SJSA1 (cell line): ENCODE results near the gene SPON2. TPM values are rescaled to one million over a fixed set of nuclear protein-coding genes. Genes with fewer than 3 reads are reported as not detected.

ENCODE experiments used
- DNase-seq, 2 experiments: peaks; one replicate each; pipeline ENCODE4 v3.0.0-alpha.2; 2015 to 2020; ENCODE audit warnings: low spot score in 2 of 2, low read depth in 1 of 2
- H3K27ac ChIP-seq: fragments of 250-450 bp; sonication (Bioruptor Pico); 2 replicates; pipeline ENCODE4 v1.5.1; 2020; ENCODE audit warnings: mild to moderate bottlenecking, moderate library complexity
- H3K27me3 ChIP-seq: fragments of 250-450 bp; sonication (Bioruptor Pico); replicated peaks from 2 replicates; pipeline ENCODE4 v1.5.1; 2020; ENCODE audit warnings: mild to moderate bottlenecking, moderate library complexity
- H3K36me3 ChIP-seq: fragments of 250-450 bp; sonication (Bioruptor Pico); 2 replicates; pipeline ENCODE4 v1.5.1; 2020; ENCODE audit warnings: mild to moderate bottlenecking
- H3K4me1 ChIP-seq: fragments of 250-450 bp; sonication (Bioruptor Pico); replicated peaks from 2 replicates; pipeline ENCODE4 v1.6.1; 2021; ENCODE audit warnings: mild to moderate bottlenecking
- H3K4me3 ChIP-seq: fragments of 250-450 bp; sonication (Bioruptor Pico); 2 replicates; pipeline ENCODE4 v1.5.1; 2020; ENCODE audit warnings: mild to moderate bottlenecking
- H3K9me3 ChIP-seq: fragments of 250-450 bp; sonication (Bioruptor Pico); replicated peaks from 2 replicates; pipeline ENCODE4 v1.5.1; 2020; ENCODE audit warnings: mild to moderate bottlenecking
- total RNA-seq: library from RNA; depleted of rRNA; stranded (reverse); fragments of >200 nt; shearing (Covaris generic); gene quantifications from 2 replicates; pipeline ENCODE4 v1.2.3, GENCODE V29; 2014

Gene SPON2
- total RNA-seq, 1 experiment from 2014 or later, result 0.16 TPM

DNA sequence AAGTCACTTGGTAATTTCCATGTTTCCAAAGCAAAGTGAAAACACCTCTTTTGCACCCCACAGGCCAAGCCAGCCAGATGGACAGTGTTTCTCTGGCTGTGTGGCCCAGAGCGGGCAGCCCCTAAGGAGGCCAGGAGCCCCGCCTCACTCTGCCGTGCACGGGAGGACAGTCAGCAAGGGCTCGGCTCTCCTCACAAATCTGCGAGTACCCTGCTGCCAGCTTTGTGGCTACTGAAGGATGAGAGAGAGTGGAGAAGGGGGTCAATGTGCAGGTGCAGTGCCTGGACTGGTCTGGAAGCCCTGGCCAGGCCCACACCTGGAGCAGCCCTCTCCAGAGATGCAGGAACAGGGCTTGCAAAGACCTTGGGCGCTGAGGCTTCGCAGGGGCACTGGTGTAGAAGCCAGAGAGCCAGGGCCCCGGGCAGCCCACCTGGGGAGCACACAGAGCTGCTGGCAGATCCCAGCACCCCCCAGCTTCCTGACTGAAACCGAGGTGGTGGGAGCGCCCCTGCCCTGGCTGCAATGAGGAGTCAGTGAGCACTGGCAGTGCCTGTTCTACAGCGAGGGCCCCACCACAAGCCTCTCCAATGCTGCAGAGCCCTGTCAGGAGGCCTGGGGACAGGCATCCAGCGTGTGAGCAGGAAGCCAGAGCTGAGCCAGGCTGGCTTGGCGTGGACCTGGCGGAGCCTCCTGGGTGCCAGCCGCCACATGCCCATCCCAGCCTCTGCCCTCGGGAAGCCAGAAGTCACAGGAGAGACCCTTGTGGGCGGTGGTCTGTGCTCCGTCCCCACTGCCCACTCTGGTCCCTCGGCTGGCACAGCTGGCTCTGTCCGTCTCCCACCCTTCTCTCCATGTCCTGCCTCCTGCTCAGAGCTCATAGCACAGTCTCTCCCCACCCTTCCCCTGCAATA, 3.9 kb downstream of the SPON2 start:
- Histone ChIP-seq H3K27me3 (peaks cover 10% of the 10 kb centered on the region; the same call in 1 of the 2 replicates), H3K4me1 (peaks cover 5% of the 10 kb centered on the region), H3K36me3 (no peaks in the 10 kb centered on the region), H3K9me3 (no peaks in the 10 kb centered on the region), H3K27ac (no peak overlapping the region), H3K4me3 (no peak overlapping the region)
- DNase-seq, result no peak

DNA sequence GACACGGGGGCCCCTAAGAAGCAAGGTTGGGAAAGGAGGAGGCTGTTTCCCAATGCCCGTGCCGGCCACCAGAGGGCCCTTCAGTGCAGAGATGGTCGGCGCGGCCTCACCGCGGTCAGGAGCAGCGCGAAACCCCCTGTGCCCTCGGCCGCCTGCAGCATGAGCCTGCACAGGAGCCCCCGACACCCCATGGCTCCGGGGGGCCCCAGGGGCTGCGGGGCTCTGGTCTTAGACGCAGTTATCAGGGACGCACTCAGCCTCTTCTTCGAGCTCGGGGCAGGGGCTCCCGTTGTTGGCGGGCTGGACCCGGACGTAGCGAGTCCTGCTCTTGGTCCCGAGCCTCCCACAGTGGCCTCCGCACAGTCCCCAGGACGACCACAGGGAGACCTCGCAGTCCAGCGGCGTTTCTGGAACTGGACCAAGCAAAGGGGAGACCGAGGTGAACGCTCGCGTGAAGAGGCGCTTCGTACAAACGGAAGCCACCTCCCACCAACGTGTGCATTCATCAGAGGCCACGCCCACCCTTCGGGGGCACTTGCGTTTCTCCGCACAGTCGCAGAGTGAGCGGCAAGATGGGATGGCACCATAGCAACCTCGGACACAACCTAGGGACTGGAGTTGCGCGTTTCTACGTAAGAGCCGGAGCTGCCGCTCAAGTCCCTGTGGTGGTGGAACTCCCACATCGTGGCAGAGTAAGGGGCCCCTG, 5.0 kb downstream of the SPON2 start:
- no peak overlapping the region for H3K27ac ChIP-seq
- H3K36me3 ChIP-seq, result no peaks in the 10 kb centered on the region
- DNase-seq, result peak in 1 of 2 experiments; percentile 42
- peaks cover 5% of the 10 kb centered on the region for H3K4me1 ChIP-seq
- peak overlapping the region; percentile 17 for H3K4me3 ChIP-seq
- H3K9me3 ChIP-seq, result no peaks in the 10 kb centered on the region
- peaks cover 10% of the 10 kb centered on the region; the same call in 1 of the 2 replicates for H3K27me3 ChIP-seq

DNA sequence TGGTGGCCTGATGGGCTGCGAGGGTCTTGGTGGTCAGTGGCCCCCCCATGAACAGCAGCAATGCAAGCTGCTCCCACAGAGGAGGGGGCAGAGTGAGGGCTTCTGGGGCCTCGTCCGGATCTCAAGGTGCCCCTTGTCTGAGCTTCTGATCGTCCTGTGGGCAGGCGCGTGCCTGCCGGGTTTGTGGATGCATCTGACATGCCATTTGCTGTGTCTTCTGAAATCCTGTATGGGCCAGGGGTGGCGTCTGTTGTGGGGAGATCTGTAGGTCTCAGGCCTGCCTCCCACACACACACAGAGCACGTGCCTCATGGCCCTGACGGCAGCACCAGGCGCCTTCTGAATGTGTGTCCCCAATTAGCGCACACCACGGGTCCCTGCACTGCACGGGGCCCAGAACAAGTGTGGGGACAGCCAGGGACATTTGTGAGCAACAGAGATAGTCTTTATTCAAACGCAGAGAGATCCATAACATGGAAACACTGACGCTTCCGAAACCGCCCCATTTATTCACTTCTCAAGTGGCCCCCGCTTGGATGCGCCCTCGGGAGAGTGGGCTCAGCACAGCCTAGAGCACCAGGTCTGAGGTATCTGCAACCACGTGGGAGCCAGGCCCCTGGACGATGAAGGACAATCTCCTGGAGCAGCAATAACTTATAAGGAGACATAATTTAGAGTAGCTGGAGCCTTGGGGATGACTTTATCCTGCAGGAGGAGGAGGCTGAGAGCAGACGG, 5.7 kb downstream of the SPON2 start:
- Histone ChIP-seq H3K9me3 (no peaks in the 10 kb centered on the region), H3K4me3 (no peak overlapping the region), H3K36me3 (no peaks in the 10 kb centered on the region), H3K27me3 (peaks cover 6% of the 10 kb centered on the region; the same call in 1 of the 2 replicates), H3K27ac (no peak overlapping the region), H3K4me1 (peaks cover 5% of the 10 kb centered on the region)
- no peak for DNase-seq

DNA sequence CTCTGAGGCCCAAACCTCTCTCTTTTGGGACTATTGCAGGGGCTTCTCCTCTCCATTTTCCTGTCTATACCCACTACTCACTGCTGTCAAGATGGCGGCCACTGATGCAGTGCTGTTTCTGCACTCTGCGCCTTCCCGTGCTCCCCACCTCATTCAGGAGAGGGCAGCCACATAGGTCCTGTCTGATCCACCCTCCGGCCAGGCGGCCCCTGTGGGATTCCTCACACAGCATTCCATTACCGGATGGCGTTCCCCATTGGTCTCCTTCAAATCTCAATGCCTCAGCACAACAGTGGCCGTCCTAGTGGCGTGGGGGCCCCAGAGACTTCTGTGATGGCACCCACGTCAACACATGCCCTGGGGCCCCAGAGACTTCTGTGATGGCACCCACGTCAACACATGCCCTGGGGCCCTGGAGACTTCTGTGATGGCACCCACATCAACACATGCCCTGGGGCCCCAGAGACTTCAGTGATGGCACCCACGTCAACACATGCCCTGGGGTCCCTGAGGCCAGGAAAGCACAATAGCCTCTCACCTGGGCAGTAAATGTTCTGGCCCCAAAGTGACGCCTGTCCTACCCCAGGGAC, 7.3 kb downstream of the SPON2 start:
- Histone ChIP-seq H3K27me3 (no peaks in the 10 kb centered on the region; the same call in 1 of the 2 replicates), H3K36me3 (no peaks in the 10 kb centered on the region), H3K4me3 (no peak overlapping the region), H3K4me1 (peaks cover 5% of the 10 kb centered on the region), H3K9me3 (no peaks in the 10 kb centered on the region), H3K27ac (no peak overlapping the region)
- no peak for DNase-seq

DNA sequence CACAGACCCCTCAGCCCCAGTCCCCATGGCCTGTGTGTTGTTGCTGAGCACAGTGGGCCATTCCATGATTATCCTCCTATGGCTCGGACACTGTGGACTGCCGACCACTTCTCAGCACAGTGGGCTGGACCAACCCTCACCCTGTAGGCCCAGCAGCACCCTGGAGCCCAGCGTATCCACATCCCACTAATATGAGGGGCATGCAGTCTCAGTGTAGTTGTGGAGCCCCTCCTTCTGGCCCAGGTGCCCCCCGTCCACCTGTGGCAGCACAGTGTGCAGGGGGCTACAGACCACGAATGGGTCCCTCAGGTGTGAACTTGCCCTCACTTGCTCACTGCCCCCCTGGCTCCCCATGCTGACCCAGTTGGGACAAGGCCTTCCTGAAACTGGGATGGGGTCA, 7.9 kb downstream of the SPON2 start:
- no peak overlapping the region for H3K4me3 ChIP-seq
- H3K36me3 ChIP-seq, result no peaks in the 10 kb centered on the region
- peaks cover 5% of the 10 kb centered on the region for H3K4me1 ChIP-seq
- H3K27ac ChIP-seq, result no peak overlapping the region
- no peaks in the 10 kb centered on the region; the same call in 1 of the 2 replicates for H3K27me3 ChIP-seq
- no peak for DNase-seq
- H3K9me3 ChIP-seq, result no peaks in the 10 kb centered on the region

DNA sequence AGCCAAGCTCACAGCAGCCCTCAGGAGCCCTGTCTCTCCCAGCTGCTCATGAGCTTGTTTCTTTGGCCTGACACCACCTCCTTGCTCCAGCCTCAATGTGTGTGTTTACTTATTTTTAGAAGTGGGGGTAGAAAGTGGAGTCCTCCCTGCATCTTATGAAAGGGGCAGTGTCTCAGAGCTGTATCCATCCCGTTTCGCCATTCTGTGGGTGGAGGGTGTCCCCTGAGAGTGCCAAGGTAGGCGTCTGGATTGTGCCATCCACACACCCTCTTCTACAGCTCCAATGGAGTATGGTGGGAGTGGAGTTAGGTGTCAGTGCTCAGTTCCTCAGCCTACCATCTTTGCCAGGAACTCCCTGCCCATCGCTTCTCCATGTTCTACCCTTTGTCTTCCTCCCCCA, 8.3 kb downstream of the SPON2 start:
- Histone ChIP-seq H3K4me3 (no peak overlapping the region), H3K36me3 (no peaks in the 10 kb centered on the region), H3K27ac (no peak overlapping the region), H3K9me3 (no peaks in the 10 kb centered on the region), H3K4me1 (peaks cover 5% of the 10 kb centered on the region), H3K27me3 (no peaks in the 10 kb centered on the region; the same call in 1 of the 2 replicates)
- no peak for DNase-seq

DNA sequence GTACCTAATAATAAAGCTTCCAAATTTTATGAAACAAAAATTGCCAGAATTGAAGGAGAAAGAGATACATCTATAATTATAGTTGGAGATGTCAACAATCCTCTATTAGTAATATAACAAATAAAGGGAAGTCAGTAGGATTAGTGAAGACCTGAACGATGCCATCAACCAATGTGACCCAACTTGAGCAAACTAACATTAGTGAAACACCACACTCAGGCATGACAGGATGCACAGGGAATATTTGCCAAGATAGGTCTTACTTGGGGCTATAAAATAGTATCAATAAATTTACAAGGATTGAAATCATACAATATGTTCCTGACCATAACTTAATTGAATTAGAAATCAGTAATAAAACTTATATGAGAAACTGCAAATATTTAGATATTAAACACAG, 12.0 kb downstream of the SPON2 start:
- Histone ChIP-seq H3K4me1 (no peaks in the 10 kb centered on the region), H3K36me3 (no peaks in the 10 kb centered on the region), H3K27ac (no peak overlapping the region), H3K4me3 (no peak overlapping the region), H3K27me3 (no peaks in the 10 kb centered on the region), H3K9me3 (no peaks in the 10 kb centered on the region)
- no peak for DNase-seq

DNA sequence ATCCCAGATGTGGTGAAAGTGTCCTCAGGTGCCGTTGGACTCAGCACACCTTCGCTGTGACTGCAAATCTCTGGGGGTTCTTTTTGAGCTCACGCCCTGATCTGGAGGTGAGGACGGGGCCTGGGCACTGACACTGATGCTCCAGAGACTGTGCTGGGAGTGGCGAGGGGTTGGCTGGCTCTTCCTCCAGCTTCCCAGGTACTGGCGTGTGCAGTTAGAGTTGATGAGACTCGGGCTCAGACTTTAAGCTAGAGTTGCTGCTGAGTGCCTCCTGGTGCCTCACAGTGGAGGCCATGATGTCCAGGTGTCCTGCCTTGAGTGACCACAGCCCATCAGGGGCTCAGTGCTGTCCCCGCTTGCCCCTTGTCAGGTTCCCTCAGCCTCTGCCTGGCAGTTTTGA, 16.3 kb downstream of the SPON2 start:
- DNase-seq, result no peak
- Histone ChIP-seq H3K27ac (no peak overlapping the region), H3K9me3 (no peaks in the 10 kb centered on the region), H3K4me1 (no peaks in the 10 kb centered on the region), H3K36me3 (no peaks in the 10 kb centered on the region), H3K4me3 (no peak overlapping the region), H3K27me3 (no peaks in the 10 kb centered on the region; the same call in 1 of the 2 replicates)

DNA sequence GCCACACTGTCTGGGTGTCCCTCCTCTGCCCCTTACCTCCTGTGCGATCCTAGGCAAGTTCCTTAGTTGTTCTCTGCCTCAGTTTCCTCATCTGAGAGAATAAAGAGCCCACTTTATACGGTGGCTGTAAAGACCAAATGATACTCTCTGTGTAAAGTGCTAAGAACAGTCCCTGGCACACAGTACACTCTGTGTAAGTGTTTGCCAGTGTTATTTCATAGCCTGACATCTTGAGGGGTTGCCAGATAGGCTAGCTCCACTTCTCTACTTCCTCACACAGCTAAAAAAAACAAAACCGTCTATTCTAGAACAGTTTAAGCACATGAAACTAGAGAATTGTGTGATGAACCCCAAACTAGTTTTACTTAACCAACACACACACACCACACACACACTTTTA, 17.1 kb downstream of the SPON2 start:
- no peaks in the 10 kb centered on the region for H3K36me3 ChIP-seq
- no peaks in the 10 kb centered on the region for H3K9me3 ChIP-seq
- H3K27me3 ChIP-seq, result no peaks in the 10 kb centered on the region; the same call in 1 of the 2 replicates
- H3K27ac ChIP-seq, result no peak overlapping the region
- no peak overlapping the region for H3K4me3 ChIP-seq
- no peak for DNase-seq
- no peaks in the 10 kb centered on the region for H3K4me1 ChIP-seq

DNA sequence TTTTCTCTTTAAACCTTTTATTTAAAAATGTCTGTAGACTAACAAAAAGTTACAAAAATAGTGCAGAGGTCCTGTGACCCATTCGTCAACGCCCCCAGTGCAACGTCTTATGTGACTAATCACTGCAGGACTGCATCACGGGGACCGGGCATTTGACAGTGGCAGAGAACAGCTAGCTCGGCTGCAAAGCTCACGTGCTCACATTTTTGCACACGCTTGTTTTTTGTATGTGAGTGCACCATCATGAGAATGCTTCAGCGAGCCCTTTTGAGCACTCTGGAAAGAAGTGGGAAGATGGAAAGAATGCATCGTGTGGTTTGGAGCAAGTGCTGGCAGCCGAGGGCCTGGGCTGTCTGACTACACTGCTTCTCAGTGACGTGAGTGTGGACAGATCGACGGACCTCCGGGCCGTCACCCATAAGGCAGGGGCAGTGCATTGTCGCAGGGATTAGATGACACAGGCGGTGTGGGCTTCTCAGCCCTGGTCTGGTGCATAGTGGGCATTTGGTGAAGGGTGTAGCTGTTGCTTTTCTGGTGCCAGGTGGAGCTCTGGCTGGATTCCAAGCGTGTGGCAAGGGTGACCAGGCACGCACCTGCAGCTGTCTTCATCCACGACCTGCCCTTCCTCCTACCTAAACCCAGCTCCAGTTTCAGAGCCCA, 17.7 kb downstream of the SPON2 start:
- no peak for DNase-seq
- Histone ChIP-seq H3K27ac (no peak overlapping the region), H3K4me3 (no peak overlapping the region), H3K9me3 (no peaks in the 10 kb centered on the region), H3K27me3 (no peaks in the 10 kb centered on the region; the same call in 1 of the 2 replicates), H3K36me3 (no peaks in the 10 kb centered on the region), H3K4me1 (no peaks in the 10 kb centered on the region)

DNA sequence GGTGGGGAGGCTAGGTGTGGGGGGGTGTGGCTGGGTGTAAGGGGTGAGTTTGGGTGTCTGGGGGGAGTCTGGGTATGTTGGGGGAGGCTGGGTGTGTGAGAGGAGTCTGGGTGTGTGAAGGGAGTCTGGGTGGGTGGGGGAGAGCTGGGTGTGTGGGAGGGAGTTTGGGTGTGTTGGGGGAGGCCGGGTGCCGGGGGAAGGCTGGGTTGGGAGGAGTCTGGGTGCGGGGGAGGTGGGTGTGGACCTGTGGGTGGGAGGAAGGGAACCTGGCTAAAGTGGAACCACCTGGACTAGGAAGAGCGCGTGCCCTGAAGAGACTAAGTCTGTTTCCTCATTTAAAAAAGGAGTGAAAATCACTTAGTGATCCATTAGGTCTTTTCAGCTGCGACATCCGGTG, 18.3 kb downstream of the SPON2 start:
- H3K27ac ChIP-seq, result no peak overlapping the region
- no peaks in the 10 kb centered on the region for H3K9me3 ChIP-seq
- no peak for DNase-seq
- no peak overlapping the region for H3K4me3 ChIP-seq
- no peaks in the 10 kb centered on the region for H3K36me3 ChIP-seq
- H3K27me3 ChIP-seq, result no peaks in the 10 kb centered on the region; the same call in 1 of the 2 replicates
- no peaks in the 10 kb centered on the region for H3K4me1 ChIP-seq

DNA sequence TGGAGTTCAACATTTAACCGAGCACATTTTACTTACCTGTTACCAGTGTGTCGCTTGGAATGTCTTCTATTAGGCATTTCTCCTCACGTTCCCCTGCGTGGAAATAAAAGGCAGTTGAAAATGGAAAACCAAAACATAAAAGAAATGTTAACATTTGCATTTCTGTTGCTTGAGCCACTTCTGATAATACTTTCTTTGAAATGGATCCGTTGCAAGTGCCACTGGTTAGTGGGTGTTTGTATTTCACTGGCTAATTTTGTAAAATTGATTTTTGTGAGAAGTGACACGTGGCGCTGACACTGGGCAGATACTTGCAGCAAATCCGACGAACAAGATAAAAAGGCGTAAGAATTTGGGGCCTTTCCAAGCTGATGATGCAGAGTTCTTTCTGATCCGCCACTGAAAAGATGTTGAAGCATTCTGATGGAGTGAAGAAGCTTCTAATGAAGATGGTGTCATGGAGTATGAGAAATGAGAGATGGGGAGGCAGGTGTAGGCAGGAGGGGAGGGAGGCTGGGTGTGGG, 18.8 kb downstream of the SPON2 start:
- Histone ChIP-seq H3K27ac (no peak overlapping the region), H3K4me1 (no peaks in the 10 kb centered on the region), H3K36me3 (no peaks in the 10 kb centered on the region), H3K4me3 (no peak overlapping the region), H3K9me3 (no peaks in the 10 kb centered on the region), H3K27me3 (no peaks in the 10 kb centered on the region; the same call in 1 of the 2 replicates)
- DNase-seq, result no peak

DNA sequence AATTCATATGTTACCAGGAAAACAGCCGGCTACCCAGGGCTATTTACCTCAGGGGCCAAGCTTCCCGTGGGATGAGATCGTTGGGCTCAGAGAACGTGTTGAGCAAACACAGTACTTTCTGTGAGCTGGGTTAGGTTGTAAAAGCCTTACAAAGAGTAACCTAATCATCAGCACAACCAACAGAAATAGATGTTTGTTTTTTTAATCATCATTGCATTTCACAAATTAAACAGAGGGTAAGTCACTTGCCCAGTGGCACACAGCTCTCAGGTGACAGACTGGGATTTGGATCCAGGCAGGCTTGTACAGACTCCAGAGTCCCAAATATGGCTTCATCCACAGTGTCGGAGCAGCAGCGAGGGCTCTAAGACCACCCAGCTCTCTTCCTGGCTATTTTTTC, 20.1 kb downstream of the SPON2 start:
- Histone ChIP-seq H3K4me3 (no peak overlapping the region), H3K27me3 (no peaks in the 10 kb centered on the region; the same call in 1 of the 2 replicates), H3K9me3 (no peaks in the 10 kb centered on the region), H3K4me1 (no peaks in the 10 kb centered on the region), H3K36me3 (no peaks in the 10 kb centered on the region), H3K27ac (no peak overlapping the region)
- DNase-seq, result no peak
